HepG2 (cell line): ENCODE results near the gene IRS1. TPM values are rescaled to one million over a fixed set of nuclear protein-coding genes. Genes with fewer than 3 reads are reported as not detected.
A peak's percentile ranks its signal among the peaks of the same experiment; 100 is the strongest.

Source experiments
- ARID4A ChIP-seq: sonication (generic); formaldehyde crosslinking; IDR thresholded peaks from 2 replicates; pipeline ENCODE4 v1.5.0; 2020; ENCODE audit warnings: mild to moderate bottlenecking, missing genetic modification reagents, borderline replicate concordance
- ATF3 ChIP-seq: sonication (generic); formaldehyde crosslinking; IDR thresholded peaks from 2 replicates; pipeline ENCODE4 v1.4.0; 2020; ENCODE audit warnings: missing genetic modification reagents
- CREB1 ChIP-seq, 2 experiments: fragments of 450-650 bp in 1 of 2; IDR thresholded peaks; 2 replicates each; pipeline ENCODE4 v1.6.1; 2016 to 2017; ENCODE audit warnings: control low read depth in 1 of 2, mild to moderate bottlenecking in 1 of 2, missing compliant biosample characterization in 1 of 2, missing genetic modification characterization in 1 of 2
- CSRNP2 ChIP-seq: sonication (generic); formaldehyde crosslinking; conservative IDR thresholded peaks from 2 replicates; pipeline ENCODE4 v1.8.0; 2022; ENCODE audit warnings: low read depth, missing genetic modification reagents
- HMGXB4 ChIP-seq, 2 experiments: sonication (generic) in 1 of 2; formaldehyde crosslinking in 1 of 2; IDR thresholded peaks; 2 replicates each; pipeline versions ENCODE4 v1.4.0 to v1.6.1; 2018 to 2020; ENCODE audit warnings: missing genetic modification reagents in 2 of 2, borderline replicate concordance in 1 of 2, low read depth in 1 of 2, mild to moderate bottlenecking in 1 of 2, missing biosample characterization in 1 of 2
- HNF4A ChIP-seq: sonication (generic); formaldehyde crosslinking; IDR thresholded peaks from 2 replicates; pipeline ENCODE4 v1.4.0; 2020; ENCODE audit warnings: missing genetic modification reagents
- IKZF1 ChIP-seq: fragments of 450-650 bp; IDR thresholded peaks from 2 replicates; pipeline ENCODE4 v1.7.1; 2016
- NR2F2 ChIP-seq: IDR thresholded peaks from 2 replicates; pipeline ENCODE4 v1.6.1; 2012; ENCODE audit warnings: low read depth, inconsistent platforms, borderline replicate concordance
- PHB2 ChIP-seq: fragments of 450-650 bp; IDR thresholded peaks from 2 replicates; pipeline ENCODE4 v1.6.1; 2018; ENCODE audit not compliant: partially characterized antibody
- SOX6 ChIP-seq, 2 experiments: fragments of 450-650 bp in 1 of 2; sonication (generic) in 1 of 2; formaldehyde crosslinking in 1 of 2; IDR thresholded peaks; 2 replicates each; pipeline versions ENCODE4 v1.4.0 to v1.6.1; 2017 to 2020; ENCODE audit warnings: antibody characterized with exemption in 1 of 2, mild to moderate bottlenecking in 1 of 2, missing genetic modification reagents in 1 of 2
- ZBTB8A ChIP-seq: sonication (generic); formaldehyde crosslinking; IDR thresholded peaks from 2 replicates; pipeline ENCODE4 v1.4.0; 2020; ENCODE audit warnings: mild to moderate bottlenecking, low read depth, missing genetic modification reagents, borderline replicate concordance
- ZNF280D ChIP-seq: sonication (generic); formaldehyde crosslinking; IDR thresholded peaks from 2 replicates; pipeline ENCODE4 v1.5.1; 2020; ENCODE audit warnings: mild to moderate bottlenecking, missing genetic modification reagents
- ZNF414 ChIP-seq: sonication (generic); formaldehyde crosslinking; IDR thresholded peaks from 2 replicates; pipeline ENCODE4 v1.5.0; 2020; ENCODE audit warnings: missing genetic modification reagents
- ZNF670 ChIP-seq: sonication (generic); formaldehyde crosslinking; IDR thresholded peaks from 2 replicates; pipeline ENCODE4 v1.8.0; 2022; ENCODE audit warnings: mild to moderate bottlenecking, missing genetic modification reagents, borderline replicate concordance
- ZSCAN29 ChIP-seq: sonication (generic); formaldehyde crosslinking; conservative IDR thresholded peaks from 2 replicates; pipeline ENCODE4 v1.4.0; 2020; ENCODE audit warnings: mild to moderate bottlenecking, missing genetic modification reagents
- polyA plus RNA-seq, 8 experiments: library from polyadenylated mRNA; depleted of rRNA in 3 of 8; stranded (reverse) in 7 of 8; unstranded in 1 of 8; fragments of >200 nt; fragmentation: Illumina TruSeq in 4 of 8; extraction: Trizol in 4 of 8; gene quantifications; 2 replicates each; pipeline versions ENCODE4 v1.2.1 to v1.2.3, GENCODE V29; 2011 to 2016; ENCODE audit warnings: low read depth in 4 of 8, missing spikeins in 1 of 8, mixed read lengths in 1 of 8; ENCODE audit not compliant: insufficient read depth in 1 of 8
- total RNA-seq, 5 experiments: library from RNA; depleted of rRNA; stranded (reverse); fragments of >200 nt; fragmentation: Illumina TruSeq; extraction: Trizol; gene quantifications; 2 replicates each; pipeline ENCODE4 v1.2.3, GENCODE V29; 2016; ENCODE audit warnings: low read depth in 1 of 5

IRS1 gene
- total and polyA plus RNA-seq, 2 of the 13 experiments (the other 11 are each of a cell fraction or from before 2014, with no cell fraction given) = 8.7 to 9.0 TPM

- TF ChIP-seq ARID4A (CRISPR knock-in tag) (peak; percentile 16; the same call in 1 of the 2 replicates), CREB1 (IDR thresholded peaks at IDR 0.05) (no peak), CREB1 (CRISPR knock-in tag; IDR thresholded peaks at IDR 0.05) (peak; percentile 78), ZNF280D (peak; percentile 67), ZBTB8A (CRISPR knock-in tag) (no peak), ZNF414 (CRISPR knock-in tag) (peak; percentile 51; the same call in 1 of the 2 replicates), ZNF670 (CRISPR knock-in tag) (peak; percentile 96), IKZF1 (no peak), PHB2 (no peak), NR2F2 (peak; percentile 96), ZSCAN29 (CRISPR knock-in tag) (peak; percentile 88), CSRNP2 (no peak), SOX6 (IDR thresholded peaks at IDR 0.05) (no peak), SOX6 (CRISPR knock-in tag; IDR thresholded peaks at IDR 0.05) (peak; percentile 95), HMGXB4 (CRISPR knock-in tag; IDR thresholded peaks at IDR 0.05; ENCODE audit: borderline replicate concordance in 1 of 2, low read depth in 1 of 2) (0 out of 4 replicates have a peak, but pooled peaks have one; percentile 28 to 45), HNF4A (CRISPR knock-in tag) (peak; percentile 96), ATF3 (peak; percentile 85)
Observed at GRCh38 chr2:226733189-226733858, 66.3 kb downstream of the IRS1 start (continued).
